MM.1S (cell line): ENCODE data around the gene HIPK1.

Experiments used
- EZH2phosphoT487 ChIP-seq: fragments of 300-600 bp; sonication (generic); IDR thresholded peaks from 2 replicates; pipeline ENCODE4 v1.6.1; 2018; ENCODE audit warnings: antibody characterized with exemption, low read length
- TF ChIP-seq, protein P1 (sequence below): fragments of 300-600 bp; sonication (generic); IDR thresholded peaks from 2 replicates; pipeline ENCODE4 v1.5.1; 2016; ENCODE audit warnings: antibody characterized with exemption, low read length, mixed read lengths

- TF ChIP-seq, protein P1, sequence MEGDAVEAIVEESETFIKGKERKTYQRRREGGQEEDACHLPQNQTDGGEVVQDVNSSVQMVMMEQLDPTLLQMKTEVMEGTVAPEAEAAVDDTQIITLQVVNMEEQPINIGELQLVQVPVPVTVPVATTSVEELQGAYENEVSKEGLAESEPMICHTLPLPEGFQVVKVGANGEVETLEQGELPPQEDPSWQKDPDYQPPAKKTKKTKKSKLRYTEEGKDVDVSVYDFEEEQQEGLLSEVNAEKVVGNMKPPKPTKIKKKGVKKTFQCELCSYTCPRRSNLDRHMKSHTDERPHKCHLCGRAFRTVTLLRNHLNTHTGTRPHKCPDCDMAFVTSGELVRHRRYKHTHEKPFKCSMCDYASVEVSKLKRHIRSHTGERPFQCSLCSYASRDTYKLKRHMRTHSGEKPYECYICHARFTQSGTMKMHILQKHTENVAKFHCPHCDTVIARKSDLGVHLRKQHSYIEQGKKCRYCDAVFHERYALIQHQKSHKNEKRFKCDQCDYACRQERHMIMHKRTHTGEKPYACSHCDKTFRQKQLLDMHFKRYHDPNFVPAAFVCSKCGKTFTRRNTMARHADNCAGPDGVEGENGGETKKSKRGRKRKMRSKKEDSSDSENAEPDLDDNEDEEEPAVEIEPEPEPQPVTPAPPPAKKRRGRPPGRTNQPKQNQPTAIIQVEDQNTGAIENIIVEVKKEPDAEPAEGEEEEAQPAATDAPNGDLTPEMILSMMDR: no peak
- no peak for TF ChIP-seq EZH2phosphoT487
Measured at GRCh38 chr1:113983826-113984225, 54.7 kb downstream of the HIPK1 start.
